Measurements from ENCODE around the gene KLF15.

Gene KLF15

GRCh38 chr3:126344380-126345041 lies 12.7 kb downstream of the KLF15 start:
- ChIA-PET POLR2A (no interaction called here), CTCF (no interaction called here)
- no peak for DNase-seq (ENCODE audit: extremely low spot score)
- TF ChIP-seq CTCF (IDR thresholded peaks at IDR 0.05; ENCODE audit: control extremely low read depth, extremely low read depth, low read depth, missing control alignments), result no peak

- POLR2A ChIA-PET, result no interaction called here
- no peak for TF ChIP-seq CTCF (IDR thresholded peaks at IDR 0.05; ENCODE audit: control extremely low read depth, extremely low read depth, low read depth, missing control alignments)
- CTCF ChIA-PET, result no interaction called here
- DNase-seq (ENCODE audit: extremely low spot score), result no peak
These were observed 13.6 kb downstream of the KLF15 start for GRCh38 chr3:126343649-126344035.

- TF ChIP-seq CTCF (IDR thresholded peaks at IDR 0.05; ENCODE audit: control extremely low read depth, extremely low read depth, low read depth, missing control alignments), result no peak
- DNase-seq (ENCODE audit: extremely low spot score), result no peak
- ChIA-PET POLR2A (no interaction called here), CTCF (no interaction called here)
These were observed 14.1 kb downstream of the KLF15 start for GRCh38 chr3:126342991-126343648.

GRCh38 chr3:126342211-126342610 lies 15.0 kb downstream of the KLF15 start:
- ChIA-PET POLR2A (no interaction called here), CTCF (no interaction called here)
- no peak for TF ChIP-seq CTCF (IDR thresholded peaks at IDR 0.05; ENCODE audit: control extremely low read depth, extremely low read depth, low read depth, missing control alignments)
- no peak for DNase-seq (ENCODE audit: extremely low spot score)

GRCh38 chr3:126341755-126342150 lies 15.5 kb downstream of the KLF15 start:
- DNase-seq (ENCODE audit: extremely low spot score), result no peak
- no peak for TF ChIP-seq CTCF (IDR thresholded peaks at IDR 0.05; ENCODE audit: control extremely low read depth, extremely low read depth, low read depth, missing control alignments)
- CTCF ChIA-PET, result no interaction called here
- POLR2A ChIA-PET, result no interaction called here

- DNase-seq (ENCODE audit: extremely low spot score), result no peak
- ChIA-PET CTCF (no interaction called here), POLR2A (no interaction called here)
- TF ChIP-seq CTCF (IDR thresholded peaks at IDR 0.05; ENCODE audit: control extremely low read depth, extremely low read depth, low read depth, missing control alignments), result no peak
These were observed 16.1 kb downstream of the KLF15 start for GRCh38 chr3:126340943-126341754.

Measured in GM10248 (cell line).